IPS-15b (cell line): Measurements from ENCODE around the gene STIMATE.

ENCODE experiments used
- H3K27me3 ChIP-seq: one replicate; pipeline ENCODE4 v1.6.1; 2013; ENCODE audit warnings: low read length; ENCODE audit not compliant: control insufficient read depth, insufficient read depth
- H3K36me3 ChIP-seq: one replicate; pipeline ENCODE4 v1.6.1; 2013; ENCODE audit warnings: low read length; ENCODE audit not compliant: control insufficient read depth, insufficient read depth
- H3K4me1 ChIP-seq: one replicate; pipeline ENCODE4 v1.6.1; 2013; ENCODE audit warnings: mild to moderate bottlenecking, low read length; ENCODE audit not compliant: control insufficient read depth, insufficient read depth
- H3K4me3 ChIP-seq: one replicate; pipeline ENCODE4 v1.5.1; 2013; ENCODE audit warnings: low read depth, low read length
- H3K9ac ChIP-seq: one replicate; pipeline ENCODE4 v1.6.1; 2013; ENCODE audit warnings: low read depth, mild to moderate bottlenecking, low read length
- H3K9me3 ChIP-seq: one replicate; pipeline ENCODE4 v1.6.1; 2013; ENCODE audit warnings: mild to moderate bottlenecking, low read length; ENCODE audit not compliant: control insufficient read depth, insufficient read depth

STIMATE gene

DNA sequence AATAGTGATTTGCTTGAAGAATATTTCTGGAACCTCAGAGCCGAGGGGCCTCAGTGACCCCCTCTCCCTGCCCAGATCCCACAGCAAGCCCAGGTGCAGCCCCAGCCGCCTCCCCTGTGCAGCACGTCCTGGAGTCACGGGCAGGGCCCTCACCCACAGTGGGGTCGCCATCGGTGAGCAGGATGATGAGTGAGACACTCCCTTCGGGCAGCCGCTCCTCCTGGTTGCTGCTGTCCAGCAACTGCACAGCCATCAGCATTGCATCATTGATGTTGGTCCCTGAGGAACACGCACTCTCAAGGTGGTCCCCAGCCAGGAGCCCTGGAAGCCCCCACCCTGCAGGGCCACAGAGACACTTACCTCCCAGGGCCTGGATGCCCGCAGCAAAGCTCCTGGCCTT, 73.3 kb downstream of the STIMATE start:
- Histone ChIP-seq H3K9me3 (no peaks in the 10 kb centered on the region), H3K27me3 (no peaks in the 10 kb centered on the region), H3K4me1 (peaks cover 2% of the 10 kb centered on the region)

GRCh38 chr3:52822363-52822762, 75.0 kb downstream of the STIMATE start:
- H3K9me3 ChIP-seq = no peaks in the 10 kb centered on the region
- no peaks in the 10 kb centered on the region for H3K27me3 ChIP-seq
- H3K4me1 ChIP-seq = peaks cover 2% of the 10 kb centered on the region
- H3K9ac ChIP-seq = no peak overlapping the region
- no peak overlapping the region for H3K4me3 ChIP-seq
- H3K36me3 ChIP-seq = no peaks in the 10 kb centered on the region

More for the DNA sequence above, 73.3 kb downstream of the STIMATE start:
- no peaks in the 10 kb centered on the region for H3K36me3 ChIP-seq
- H3K4me3 ChIP-seq = no peak overlapping the region
- H3K9ac ChIP-seq = no peak overlapping the region

DNA sequence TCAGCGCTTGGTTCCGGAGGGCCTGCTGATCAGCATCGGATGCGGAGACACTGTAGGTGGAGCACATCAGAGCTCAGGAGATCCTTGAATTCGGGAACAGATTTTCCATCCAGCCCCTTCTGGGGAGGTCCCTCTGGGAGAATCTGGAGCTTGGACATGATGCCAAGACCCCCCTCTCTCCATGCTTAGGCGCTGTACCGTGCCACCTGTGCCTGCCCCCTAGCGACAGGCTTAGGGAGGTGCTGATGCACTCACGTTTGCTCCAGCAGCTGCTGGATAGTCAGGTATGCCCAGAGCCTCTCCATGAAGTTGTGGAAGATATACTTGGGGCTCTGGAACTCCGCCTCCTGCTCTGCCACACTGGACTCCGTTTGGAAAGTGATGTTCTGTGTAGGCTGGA, 76.6 kb downstream of the STIMATE start:
- H3K4me3 ChIP-seq = no peak overlapping the region
- no peak overlapping the region for H3K9ac ChIP-seq
- peaks cover 2% of the 10 kb centered on the region for H3K4me1 ChIP-seq
- H3K9me3 ChIP-seq = no peaks in the 10 kb centered on the region
- H3K36me3 ChIP-seq = no peaks in the 10 kb centered on the region
- H3K27me3 ChIP-seq = no peaks in the 10 kb centered on the region

DNA sequence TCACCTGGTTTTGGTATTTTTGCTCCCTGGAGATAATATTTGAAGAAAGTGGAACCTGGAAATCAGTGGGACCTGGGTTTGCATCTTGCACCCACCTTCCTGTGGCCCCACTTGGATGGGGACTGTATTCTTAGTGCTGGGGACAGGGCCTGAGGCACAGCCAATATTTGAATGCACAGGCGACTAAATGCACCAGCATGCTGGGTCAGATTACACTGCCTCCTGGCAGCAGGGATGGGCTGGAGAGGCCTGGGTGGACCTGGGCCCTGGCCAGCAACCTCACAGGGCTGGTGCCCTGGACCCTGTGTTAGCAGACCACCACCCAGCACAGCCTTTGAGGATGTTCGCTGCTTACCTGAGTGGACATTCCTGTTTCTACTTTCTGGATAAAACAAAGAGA, 77.4 kb downstream of the STIMATE start:
- no peaks in the 10 kb centered on the region for H3K9me3 ChIP-seq
- no peaks in the 10 kb centered on the region for H3K36me3 ChIP-seq
- H3K4me1 ChIP-seq = peaks cover 2% of the 10 kb centered on the region
- H3K4me3 ChIP-seq = no peak overlapping the region
- H3K9ac ChIP-seq = no peak overlapping the region
- no peaks in the 10 kb centered on the region for H3K27me3 ChIP-seq

- H3K4me1 ChIP-seq = peaks cover 2% of the 10 kb centered on the region
- H3K4me3 ChIP-seq = no peak overlapping the region
- no peaks in the 10 kb centered on the region for H3K9me3 ChIP-seq
- no peak overlapping the region for H3K9ac ChIP-seq
- no peaks in the 10 kb centered on the region for H3K27me3 ChIP-seq
- no peaks in the 10 kb centered on the region for H3K36me3 ChIP-seq
Observed at GRCh38 chr3:52817860-52818259, 79.5 kb downstream of the STIMATE start.

DNA sequence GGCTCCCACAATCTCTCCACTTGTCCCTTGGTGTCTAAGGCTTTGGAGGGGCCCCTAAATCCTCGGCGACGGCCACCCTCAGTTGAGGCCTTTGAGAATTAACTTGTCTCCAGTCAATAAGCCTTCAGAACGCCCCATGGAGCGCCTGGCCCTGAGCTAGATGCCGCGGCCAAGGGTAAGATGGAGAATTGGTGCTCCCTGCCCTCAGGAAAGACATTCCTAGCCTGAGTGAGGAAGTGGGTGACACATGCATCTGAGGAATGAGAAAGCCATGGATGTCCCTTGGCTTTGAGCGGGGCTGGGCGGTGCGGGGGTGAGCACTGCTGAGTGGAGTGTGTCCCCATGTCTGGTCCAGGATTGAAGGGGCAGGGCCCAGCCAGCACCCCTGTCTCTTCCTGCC, 80.1 kb downstream of the STIMATE start:
- Histone ChIP-seq H3K9me3 (no peaks in the 10 kb centered on the region), H3K4me3 (no peak overlapping the region), H3K4me1 (peaks cover 2% of the 10 kb centered on the region), H3K27me3 (no peaks in the 10 kb centered on the region), H3K9ac (no peak overlapping the region), H3K36me3 (no peaks in the 10 kb centered on the region)

- no peak overlapping the region for H3K4me3 ChIP-seq
- H3K27me3 ChIP-seq = no peaks in the 10 kb centered on the region
- H3K4me1 ChIP-seq = peaks cover 2% of the 10 kb centered on the region
- no peaks in the 10 kb centered on the region for H3K9me3 ChIP-seq
- H3K9ac ChIP-seq = no peak overlapping the region
- H3K36me3 ChIP-seq = no peaks in the 10 kb centered on the region
Observed at GRCh38 chr3:52816654-52817053, 80.7 kb downstream of the STIMATE start.

- Histone ChIP-seq H3K4me3 (no peak overlapping the region), H3K9me3 (no peaks in the 10 kb centered on the region), H3K36me3 (no peaks in the 10 kb centered on the region), H3K9ac (no peak overlapping the region), H3K27me3 (no peaks in the 10 kb centered on the region), H3K4me1 (peaks cover 2% of the 10 kb centered on the region)
Observed at GRCh38 chr3:52816199-52816598, 81.1 kb downstream of the STIMATE start.

GRCh38 chr3:52813810-52814209, 83.5 kb downstream of the STIMATE start:
- H3K9ac ChIP-seq = no peak overlapping the region
- no peaks in the 10 kb centered on the region for H3K9me3 ChIP-seq
- no peaks in the 10 kb centered on the region for H3K4me1 ChIP-seq
- no peaks in the 10 kb centered on the region for H3K27me3 ChIP-seq
- no peak overlapping the region for H3K4me3 ChIP-seq
- H3K36me3 ChIP-seq = no peaks in the 10 kb centered on the region

DNA sequence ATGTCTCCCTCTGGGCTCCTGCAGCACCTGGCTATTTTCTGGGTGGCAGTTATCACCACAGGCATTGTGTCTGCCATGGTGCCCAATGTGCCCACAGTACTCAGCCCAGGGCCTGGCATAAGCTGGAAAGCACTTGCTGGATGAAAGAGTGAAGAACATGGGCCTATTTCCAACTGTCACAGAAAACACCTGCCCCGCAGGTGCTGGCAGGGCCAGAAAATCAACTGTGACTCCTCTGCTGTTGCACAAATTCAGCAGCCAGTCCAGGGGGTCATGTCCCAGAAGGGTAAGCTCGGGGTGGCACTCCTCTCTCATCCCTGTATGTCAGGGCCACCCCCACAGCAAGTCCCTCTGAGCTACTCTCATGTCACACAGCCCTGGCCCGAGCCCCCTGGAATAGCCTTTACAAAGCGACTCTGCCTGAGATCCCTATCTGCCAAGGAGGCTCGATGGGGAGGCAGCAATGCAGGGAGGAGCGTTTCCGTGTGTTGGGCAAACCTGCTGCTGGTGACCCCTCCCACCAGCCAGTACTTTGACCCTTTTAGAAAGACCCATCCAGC, 85.8 kb downstream of the STIMATE start:
- no peaks in the 10 kb centered on the region for H3K27me3 ChIP-seq
- H3K9ac ChIP-seq = no peak overlapping the region
- no peaks in the 10 kb centered on the region for H3K36me3 ChIP-seq
- H3K4me3 ChIP-seq = no peak overlapping the region
- no peaks in the 10 kb centered on the region for H3K4me1 ChIP-seq
- no peaks in the 10 kb centered on the region for H3K9me3 ChIP-seq

DNA sequence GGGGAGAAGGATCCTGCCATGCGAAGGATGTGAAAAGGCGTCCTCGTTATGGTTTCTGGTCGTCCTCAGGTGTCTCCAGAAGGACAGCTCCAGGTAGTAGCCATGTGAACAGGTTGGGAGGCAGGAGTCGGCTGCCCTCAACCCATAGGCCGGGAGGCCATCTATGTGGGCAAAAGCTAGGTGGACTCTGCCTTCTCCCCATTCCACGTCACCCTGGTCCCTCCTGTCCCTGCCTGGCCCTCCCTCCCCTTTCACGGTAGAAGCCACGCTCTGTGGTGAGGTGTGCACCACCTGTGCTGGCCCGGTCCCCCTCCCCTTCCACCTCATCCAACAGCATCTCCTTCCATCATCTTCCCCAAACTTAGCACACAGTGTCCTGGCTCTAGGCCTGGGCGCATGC, 86.4 kb downstream of the STIMATE start:
- no peaks in the 10 kb centered on the region for H3K27me3 ChIP-seq
- no peaks in the 10 kb centered on the region for H3K9me3 ChIP-seq
- H3K4me1 ChIP-seq = no peaks in the 10 kb centered on the region
- no peak overlapping the region for H3K9ac ChIP-seq
- H3K4me3 ChIP-seq = no peak overlapping the region
- no peaks in the 10 kb centered on the region for H3K36me3 ChIP-seq

DNA sequence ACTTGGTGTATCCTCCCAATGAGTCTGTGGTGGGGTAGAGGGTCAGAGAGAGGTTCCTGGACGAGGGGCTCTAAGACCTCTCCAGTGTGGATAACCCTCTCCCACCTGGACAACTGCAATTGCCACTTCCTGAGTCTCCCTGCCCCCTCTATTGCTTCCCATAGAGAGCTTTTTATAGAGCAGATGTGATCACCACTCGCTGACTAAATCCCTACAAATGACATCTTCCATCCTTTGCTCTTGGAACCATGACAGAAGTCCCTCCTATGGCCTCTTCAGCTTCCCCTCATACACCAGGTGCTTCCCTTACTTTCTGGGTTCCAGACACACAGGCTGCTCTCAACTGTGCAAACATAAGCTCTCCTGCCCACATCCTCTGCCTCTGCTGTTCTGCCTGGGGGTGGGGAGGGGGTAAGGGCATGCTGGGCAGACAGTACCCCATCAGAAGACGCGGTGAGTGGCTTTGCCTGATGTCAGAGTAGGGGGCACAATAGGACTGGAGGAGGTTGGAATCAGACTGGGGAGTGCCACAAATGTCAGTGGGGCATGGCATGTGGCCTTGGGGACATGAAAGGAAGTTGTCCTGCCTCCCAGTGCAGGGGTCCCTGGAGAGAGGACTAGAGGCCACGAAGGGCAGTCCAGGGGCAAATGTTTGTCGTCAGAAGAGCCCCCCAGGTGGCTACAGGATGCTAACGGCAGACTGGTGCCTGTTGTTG, 87.5 kb downstream of the STIMATE start:
- Histone ChIP-seq H3K9ac (no peak overlapping the region), H3K4me3 (no peak overlapping the region), H3K4me1 (no peaks in the 10 kb centered on the region), H3K9me3 (no peaks in the 10 kb centered on the region), H3K36me3 (no peaks in the 10 kb centered on the region), H3K27me3 (no peaks in the 10 kb centered on the region)
